ENCODE data around the gene SIK2. TPM values are rescaled to one million over a fixed set of nuclear protein-coding genes. Genes with fewer than 3 reads are reported as not detected.

SIK2 gene
- total RNA-seq, 1 experiment from 2014 or later: 13.0 TPM

- TF ChIP-seq CBX3 (IDR thresholded peaks at IDR 0.05; ENCODE audit: low read depth) (no peak), ZNF274 (IDR thresholded peaks at IDR 0.05; ENCODE audit: low read depth, low read length) (no peak), SRF (IDR thresholded peaks at IDR 0.05; ENCODE audit: low read depth) (no peak), ZBTB33 (IDR thresholded peaks at IDR 0.05; ENCODE audit: extremely low read depth, insufficient replicate concordance, low read length) (no peak), CTCF (IDR thresholded peaks at IDR 0.05 in 2 of 3, conservative IDR thresholded peaks at IDR 0.05 in 1 of 3; ENCODE audit: borderline replicate concordance in 1 of 3, insufficient read depth in 1 of 3, low read depth in 2 of 3, low read length in 2 of 3) (no peak), ATF3 (IDR thresholded peaks at IDR 0.05) (no peak), ZFX (IDR thresholded peaks at IDR 0.05) (no peak), EGR1 (IDR thresholded peaks at IDR 0.05; ENCODE audit: low read depth) (no peak)
Measured at GRCh38 chr11:111641339-111642015, 39.2 kb downstream of the SIK2 start (continued).

GRCh38 chr11:111642542-111642941 lies 40.3 kb downstream of the SIK2 start:
- no peak overlapping the region for H3K27ac ChIP-seq (ENCODE audit: low read depth, low read length)
- no peaks in the 10 kb centered on the region for H3K4me1 ChIP-seq (ENCODE audit: control insufficient read depth in 1 of 2, insufficient read depth in 2 of 2, low read length in 2 of 2)
- no peaks in the 10 kb centered on the region for H3K9me3 ChIP-seq (ENCODE audit: control insufficient read depth in 1 of 2, insufficient read depth in 1 of 2, low read depth in 1 of 2, low read length in 2 of 2)
- DNase-seq (ENCODE audit: low read depth, low spot score) (no peak), ATAC-seq (no peak)
- no peaks in the 10 kb centered on the region for H3K27me3 ChIP-seq (ENCODE audit: insufficient read depth, low read length)
- RAD21 ChIA-PET (ENCODE audit: low non-redundant PET in 1 of 2, low total read pairs in 2 of 2, uncharacterized antibody in 2 of 2, unreplicated experiment in 2 of 2): no interaction called here
- CTCF ChIA-PET: no interaction called here
- no TSS peak for BruUV-seq (replicated peaks)
- intact Hi-C loops (cut with micrococcal nuclease): no loop called here
- H2AFZ ChIP-seq (ENCODE audit: low read depth, low read length, poor library complexity, severe bottlenecking): no peak overlapping the region
- no peak overlapping the region for H3K9ac ChIP-seq (ENCODE audit: low read length)
- H3K4me2 ChIP-seq (ENCODE audit: low read length): no peak overlapping the region
- no peaks in the 10 kb centered on the region for H4K20me1 ChIP-seq (ENCODE audit: insufficient read depth)
- no peaks in the 10 kb centered on the region for H3K36me3 ChIP-seq (ENCODE audit: control insufficient read depth in 1 of 2, insufficient read depth in 2 of 2, low read length in 2 of 2)
- H3K9me2 ChIP-seq (ENCODE audit: insufficient read depth): no peaks in the 10 kb centered on the region
- H3K79me2 ChIP-seq (ENCODE audit: insufficient read depth, low read length): peaks cover 10% of the 10 kb centered on the region; the same call in 1 of the 2 replicates
- POLR2A ChIA-PET: no interaction called here
- H3K4me3 ChIP-seq (replicated peaks in 1 of 2; ENCODE audit: low read depth in 1 of 2, low read length in 2 of 2): no peak overlapping the region
- TF ChIP-seq ZFX (IDR thresholded peaks at IDR 0.05) (no peak), CEBPB (IDR thresholded peaks at IDR 0.05; ENCODE audit: low read depth) (no peak), JUND (IDR thresholded peaks at IDR 0.05) (no peak), SP1 (IDR thresholded peaks at IDR 0.05; ENCODE audit: low read depth) (no peak), EZH2phosphoT487 (IDR thresholded peaks at IDR 0.05; ENCODE audit: borderline replicate concordance) (no peak), ZNF274 (IDR thresholded peaks at IDR 0.05; ENCODE audit: low read depth, low read length) (no peak), POLR2AphosphoS5 (IDR thresholded peaks at IDR 0.05; ENCODE audit: low read depth, low read length) (no peak), RAD21 (IDR thresholded peaks at IDR 0.05; ENCODE audit: low read depth) (no peak), SIN3A (IDR thresholded peaks at IDR 0.05; ENCODE audit: low read depth) (no peak), EZH2 (IDR thresholded peaks at IDR 0.05) (no peak), CTCF (IDR thresholded peaks at IDR 0.05 in 2 of 3, conservative IDR thresholded peaks at IDR 0.05 in 1 of 3; ENCODE audit: borderline replicate concordance in 1 of 3, insufficient read depth in 1 of 3, low read depth in 2 of 3, low read length in 2 of 3) (no peak), EGR1 (IDR thresholded peaks at IDR 0.05; ENCODE audit: low read depth) (no peak), POLR2A (IDR thresholded peaks at IDR 0.05; ENCODE audit: borderline replicate concordance, extremely low read depth, insufficient read depth, insufficient read length) (no peak), YY1 (IDR thresholded peaks at IDR 0.05; ENCODE audit: extremely low read depth, insufficient replicate concordance, low read depth, low read length) (no peak), SRF (IDR thresholded peaks at IDR 0.05; ENCODE audit: low read depth) (no peak)

All from HCT116 (cell line).